NCI-H345 treated with DMSO at 0.1 percent for 48 hours (cell line): ENCODE measurements around the gene DISC1.
"Not testable (repeated sequence)": the region's sequence is repeated elsewhere in the genome, so short reads cannot be mapped to it uniquely, and the experiment has no call there.

ENCODE experiments used
- DNase-seq: peaks from one replicate; lab custom pipeline; 2025; ENCODE audit not compliant: unreplicated experiment; lab: John Stamatoyannopoulos, UW

DISC1 gene

GRCh38 chr1:231943084-231943483, 316.5 kb downstream of the DISC1 start:
- DNase-seq, result no peak

- not testable (repeated sequence) for DNase-seq
Observed at GRCh38 chr1:231948102-231948501, 321.5 kb downstream of the DISC1 start.

DNA sequence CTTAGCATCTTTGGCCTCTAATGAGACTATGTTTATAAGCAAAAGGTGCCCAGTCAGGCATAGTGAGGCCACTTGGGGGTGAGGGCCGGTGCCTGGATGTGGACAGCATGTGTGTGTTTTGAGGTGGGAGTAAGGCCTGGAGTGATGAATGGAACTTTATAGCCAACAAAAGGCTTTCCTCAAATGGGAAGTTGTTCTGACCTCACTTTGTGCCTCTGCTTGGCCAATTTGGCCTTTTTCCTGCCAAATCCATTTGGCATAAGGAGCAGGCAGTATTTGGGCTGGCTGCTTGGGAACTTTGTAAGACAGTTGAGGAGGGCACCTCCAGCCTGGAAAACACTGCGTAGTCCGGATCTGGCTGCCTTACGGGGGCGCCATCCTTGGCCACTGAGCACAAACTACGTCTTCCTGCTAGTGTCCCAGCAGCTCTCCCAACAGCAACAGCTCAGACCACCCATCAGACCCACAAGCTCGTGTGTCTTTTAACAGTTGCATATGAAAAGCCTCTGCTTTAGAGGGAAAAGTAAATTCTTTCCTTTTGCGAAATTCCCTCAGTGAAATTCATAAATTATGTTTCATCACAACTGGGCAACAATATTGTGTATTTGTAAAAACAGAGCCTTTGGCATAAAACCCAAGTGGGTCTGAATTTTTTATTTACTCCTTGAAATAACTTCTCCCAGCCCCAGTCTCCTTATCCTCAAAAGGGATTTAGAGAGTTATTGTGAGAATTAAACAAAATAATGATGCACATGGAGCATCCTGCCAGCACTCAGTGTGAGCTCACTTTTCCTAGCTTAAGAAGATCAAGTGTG, 322.9 kb downstream of the DISC1 start:
- no peak for DNase-seq

DNA sequence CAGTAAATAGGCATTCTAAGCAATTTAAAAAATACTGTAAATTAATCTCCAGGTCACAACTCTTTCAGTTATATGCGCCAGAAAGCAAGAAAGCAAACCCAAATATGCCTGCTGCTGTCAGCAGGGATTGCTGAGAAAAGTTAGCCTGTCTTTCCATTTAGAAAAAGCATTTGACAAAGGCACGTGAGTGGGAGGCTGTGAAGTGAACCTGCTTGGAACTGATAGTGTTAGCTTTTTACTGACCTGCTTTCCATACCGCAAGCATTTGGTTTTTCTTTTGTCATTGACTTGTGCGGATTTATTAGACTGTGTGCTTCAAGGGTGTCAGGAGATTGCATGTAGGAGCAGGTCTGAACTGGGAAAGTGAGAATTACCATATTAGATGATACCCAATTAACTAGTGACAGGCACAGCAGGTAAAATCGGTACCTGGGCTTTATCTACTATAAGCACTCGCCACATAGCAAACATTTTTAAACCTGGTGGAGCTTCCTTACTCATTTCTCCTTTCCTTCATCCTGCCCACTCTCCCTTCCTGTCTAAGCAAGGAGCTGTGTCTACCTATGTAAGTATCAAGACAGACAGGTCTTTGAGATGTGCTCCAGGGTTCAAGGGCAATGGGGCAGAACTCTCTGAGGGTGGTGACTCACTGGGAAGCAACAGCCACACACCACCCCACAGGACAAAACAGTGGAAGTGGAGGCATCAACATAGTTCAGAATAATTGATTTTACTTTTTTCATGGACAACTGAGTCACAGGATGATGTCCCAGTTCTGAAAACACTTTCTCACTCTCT, 323.9 kb downstream of the DISC1 start:
- no peak for DNase-seq

GRCh38 chr1:231951374-231951773, 324.8 kb downstream of the DISC1 start:
- no peak for DNase-seq

DNA sequence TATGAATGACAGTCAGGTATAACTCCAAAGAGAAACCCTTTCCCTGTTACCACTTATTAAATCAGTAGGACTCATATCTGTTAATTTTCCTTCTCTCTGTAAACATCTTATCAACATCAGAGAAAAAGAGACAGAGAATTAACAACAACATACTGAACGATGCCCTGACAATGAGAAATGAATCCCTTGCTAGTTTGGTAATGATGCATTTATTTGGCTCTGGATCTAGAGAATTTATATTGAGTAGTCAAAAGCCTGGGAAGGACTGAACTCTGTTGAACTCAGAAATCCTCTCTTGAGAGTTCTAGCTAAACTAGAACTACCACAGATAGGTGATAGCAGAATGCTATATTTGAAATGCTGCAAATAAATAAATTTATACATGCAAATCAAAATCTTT, 325.6 kb downstream of the DISC1 start:
- no peak for DNase-seq

DNA sequence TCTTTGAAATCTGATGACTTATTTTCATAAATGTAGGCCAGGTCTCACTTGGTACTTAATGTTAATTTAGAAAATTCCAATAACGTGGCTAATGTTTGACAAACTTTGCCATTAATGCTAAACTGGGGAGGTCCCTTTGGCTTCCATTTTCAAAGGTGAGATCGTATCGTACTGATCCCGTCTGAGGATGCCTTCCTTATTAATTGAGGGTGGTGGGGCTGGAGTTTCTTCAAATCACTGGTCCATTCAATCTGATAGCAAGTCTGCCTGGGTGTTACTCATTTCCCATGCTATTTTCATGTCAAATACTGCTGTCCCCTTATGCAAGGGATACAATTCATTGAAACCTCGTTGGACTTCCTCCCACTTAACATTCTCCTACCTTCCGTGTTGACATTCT, 327.1 kb downstream of the DISC1 start:
- no peak for DNase-seq

DNA sequence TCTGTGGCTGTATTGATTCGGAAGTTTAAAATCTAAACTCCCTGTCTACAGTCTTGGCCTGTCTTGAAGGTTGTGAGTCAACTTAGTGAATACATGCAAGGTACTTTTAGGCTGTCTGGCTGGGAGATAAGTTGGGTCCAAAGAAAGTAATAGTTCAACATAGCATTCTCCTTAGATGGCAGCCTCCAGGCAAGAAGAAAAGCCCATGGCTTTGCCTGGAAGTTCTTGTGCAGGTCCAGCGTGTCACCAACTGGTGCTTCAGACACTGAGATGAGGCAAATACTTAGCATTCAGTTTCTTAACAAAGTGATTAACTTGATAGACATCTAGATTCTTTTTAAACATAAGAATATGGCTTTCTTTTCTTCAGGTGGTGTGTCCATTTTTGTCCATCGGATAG, 328.2 kb downstream of the DISC1 start:
- no peak for DNase-seq

DNA sequence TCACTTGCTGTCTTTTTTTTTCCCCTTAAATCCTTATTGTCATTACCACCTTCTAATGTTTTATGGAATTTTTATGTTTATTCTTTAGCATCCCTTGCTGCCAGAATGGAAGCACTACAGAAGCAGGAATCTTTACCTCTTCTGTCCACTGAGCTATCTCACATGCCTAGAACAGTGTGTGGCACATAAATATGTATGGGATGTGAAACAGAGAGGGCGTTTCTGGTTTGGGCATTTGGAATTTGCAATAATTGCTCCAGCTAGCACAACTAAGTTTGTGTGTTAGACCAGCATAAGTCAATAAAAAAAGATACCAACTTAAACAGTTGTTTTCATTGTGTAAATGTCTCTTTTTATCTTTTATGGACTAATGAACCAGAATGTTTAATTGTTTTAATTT, 330.8 kb downstream of the DISC1 start:
- DNase-seq, result no peak

- no peak for DNase-seq
Observed at GRCh38 chr1:231958448-231958847, 331.9 kb downstream of the DISC1 start.

DNA sequence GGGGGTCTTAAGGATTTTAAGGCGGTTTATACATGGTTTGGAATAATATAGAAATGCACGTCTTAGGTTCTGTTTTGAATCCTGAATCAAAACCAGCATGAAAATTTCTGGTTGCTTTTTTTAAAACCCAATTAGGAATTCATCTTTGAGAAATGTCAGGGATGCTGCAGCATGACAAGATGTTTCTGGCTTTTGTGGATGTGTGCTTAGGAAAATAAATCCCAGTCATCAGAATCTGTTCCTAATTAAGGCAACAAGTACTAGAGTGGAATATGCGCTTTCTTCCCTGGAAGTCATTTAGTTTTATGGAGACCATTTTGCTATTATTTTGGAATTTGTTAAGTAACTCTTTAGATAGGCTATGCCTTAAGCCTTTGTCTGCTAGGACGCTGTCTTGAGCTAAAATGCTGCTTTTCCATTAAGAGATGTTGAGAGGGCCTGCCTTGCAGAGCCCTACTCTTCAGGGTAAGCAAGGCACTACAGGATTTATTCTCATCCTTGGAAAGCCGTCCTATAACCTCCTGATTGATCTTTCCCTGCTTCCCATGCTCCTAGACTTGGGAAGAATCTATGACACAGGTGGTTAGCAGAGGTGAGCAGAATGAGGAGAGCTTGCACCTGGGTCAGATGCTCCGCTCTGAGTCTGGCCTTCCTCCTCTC, 332.8 kb downstream of the DISC1 start:
- DNase-seq, result no peak

GRCh38 chr1:231961801-231962200, 335.2 kb downstream of the DISC1 start:
- peak; percentile 13 for DNase-seq

- DNase-seq, result no peak
Observed at GRCh38 chr1:231962636-231963035, 336.0 kb downstream of the DISC1 start.

GRCh38 chr1:231964241-231964640, 337.7 kb downstream of the DISC1 start:
- no peak for DNase-seq

DNA sequence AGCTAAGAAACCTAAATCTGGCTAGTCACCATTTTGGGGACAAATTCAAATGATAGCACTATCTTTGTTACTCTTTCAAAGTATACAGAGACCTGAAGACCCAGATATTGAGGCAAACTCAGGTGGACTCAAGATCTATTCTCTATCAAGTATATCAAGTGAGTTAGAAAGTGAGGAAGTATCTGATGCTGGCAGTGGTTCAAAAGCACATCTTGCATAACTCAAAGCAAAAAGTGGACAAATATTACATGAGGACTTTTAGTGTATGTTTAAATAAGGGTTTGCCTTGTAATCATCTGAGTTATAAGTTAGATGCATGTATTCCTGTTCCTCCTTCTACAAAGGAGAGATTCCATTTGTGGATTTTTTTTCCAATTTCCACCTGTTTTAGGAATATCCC, 338.4 kb downstream of the DISC1 start:
- no peak for DNase-seq

- DNase-seq, result no peak
Observed at GRCh38 chr1:231965615-231966014, 339.0 kb downstream of the DISC1 start.

GRCh38 chr1:231966983-231967382, 340.4 kb downstream of the DISC1 start:
- no peak for DNase-seq

GRCh38 chr1:231969076-231969475, 342.5 kb downstream of the DISC1 start:
- no peak for DNase-seq

DNA sequence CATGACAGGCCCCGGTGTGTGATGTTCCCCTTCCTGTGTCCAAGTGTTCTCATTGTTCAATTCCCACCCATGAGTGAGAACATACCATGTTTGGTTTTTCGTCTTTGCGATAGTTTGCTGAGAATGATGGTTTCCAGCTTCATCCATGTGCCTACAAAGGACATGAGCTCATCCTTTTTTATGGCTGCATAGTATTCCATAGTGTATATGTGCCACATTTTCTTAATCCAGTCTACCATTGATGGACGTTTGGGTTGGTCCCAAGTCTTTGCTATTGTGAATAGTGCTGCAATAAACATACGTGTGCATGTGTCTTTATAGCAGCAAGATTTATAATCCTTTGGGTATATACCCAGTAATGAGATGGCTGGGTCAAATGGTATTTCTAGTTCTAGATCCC, 343.2 kb downstream of the DISC1 start:
- not testable (repeated sequence) for DNase-seq

DNA sequence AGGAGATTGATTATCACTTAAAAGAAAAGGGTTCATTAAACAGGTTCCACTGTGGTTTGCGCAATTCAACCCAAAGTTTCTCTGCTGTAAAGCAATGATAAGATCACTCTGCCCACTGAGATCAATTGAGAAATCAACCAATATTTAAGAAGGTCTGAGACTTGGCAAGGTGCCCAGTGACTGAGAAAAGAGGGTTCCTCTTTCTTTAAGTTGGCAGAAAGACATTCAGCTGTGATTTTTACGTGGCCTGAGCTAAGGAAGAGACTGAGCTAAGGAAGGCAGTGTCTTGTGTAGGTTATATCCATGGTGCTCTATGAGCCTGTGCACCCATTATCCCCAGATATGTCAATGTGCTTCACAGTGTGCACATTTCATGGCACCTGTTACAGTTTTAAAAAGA, 344.1 kb downstream of the DISC1 start:
- DNase-seq, result no peak

DNA sequence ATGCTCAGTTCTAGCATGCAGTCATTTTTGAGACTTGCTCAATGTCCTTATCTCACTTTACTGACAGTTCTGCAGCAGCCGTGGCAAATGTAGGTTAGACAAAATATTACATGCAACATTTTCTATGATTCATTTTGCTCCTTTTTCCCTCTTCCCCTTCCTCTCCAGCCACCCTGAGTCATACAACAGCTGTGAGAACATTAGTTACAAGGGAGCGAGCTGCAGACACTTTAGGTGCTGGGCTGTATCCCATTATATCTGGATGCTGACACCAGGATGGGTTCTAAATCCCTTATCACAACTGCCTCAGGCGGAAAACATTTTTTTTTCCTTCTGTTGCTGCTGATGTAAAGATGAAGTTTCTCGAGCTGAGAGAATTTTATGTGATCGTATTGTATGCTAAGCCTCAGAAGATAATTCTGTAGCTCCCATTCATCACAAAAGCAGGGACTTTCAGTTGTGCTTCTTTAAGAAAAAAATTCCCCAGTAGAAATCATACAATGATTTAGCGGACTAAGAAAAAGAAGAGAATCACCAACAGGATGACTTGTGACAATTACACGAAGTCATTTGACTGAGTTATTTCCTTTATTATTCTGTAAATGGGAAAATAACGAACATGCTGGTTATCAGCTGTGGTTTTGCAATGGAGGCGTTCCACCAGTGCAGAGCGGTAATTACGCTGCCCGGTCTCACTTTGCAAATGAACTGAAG, 345.0 kb downstream of the DISC1 start:
- DNase-seq, result no peak
